ENCODE results near the gene ITIH4.
A peak's percentile ranks its signal among the peaks of the same experiment; 100 is the strongest.

Gene ITIH4

DNA sequence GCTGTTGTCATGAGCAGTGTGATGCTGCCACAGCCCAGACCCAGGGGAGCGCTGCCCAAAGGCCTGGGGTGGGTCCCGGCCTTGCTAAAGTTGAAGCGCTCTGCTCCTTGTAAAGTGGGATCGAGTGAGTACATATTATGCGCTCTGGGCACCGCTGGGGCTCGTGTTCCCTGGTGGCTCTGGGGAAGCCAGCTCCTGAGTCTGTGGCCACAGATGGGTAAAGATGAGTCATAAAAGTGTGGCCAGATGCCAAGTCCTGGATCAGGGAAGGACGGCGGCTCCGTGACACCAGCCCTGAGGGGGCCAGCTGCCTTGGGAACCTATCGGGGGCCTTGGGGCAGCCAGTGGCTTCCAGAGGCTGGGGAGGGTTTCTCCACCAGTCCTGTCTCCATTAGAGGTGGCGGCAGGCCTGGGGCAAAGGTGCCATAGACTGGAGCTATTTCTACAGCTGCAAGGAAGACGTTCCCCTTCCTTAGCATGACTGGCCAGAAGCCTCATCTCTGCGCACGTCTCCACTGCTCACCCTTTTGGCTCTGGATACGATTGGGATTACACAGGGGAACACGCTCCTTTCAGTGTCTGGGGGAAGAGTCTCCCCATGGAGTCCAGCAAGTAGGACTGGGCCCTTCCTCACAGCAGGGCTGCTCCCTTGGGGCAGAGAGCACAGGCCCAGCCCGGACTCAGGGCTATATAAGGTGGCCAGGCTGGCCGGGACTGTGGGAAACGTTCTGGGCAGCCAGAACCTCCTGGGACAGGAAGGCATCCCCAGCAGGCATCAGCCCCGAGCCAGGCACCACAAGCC, 1.2 kb upstream of the ITIH4 start (continued):
- TF ChIP-seq TSHZ1 (tag by site-specific recombination; IDR thresholded peaks at IDR 0.05; ENCODE audit: borderline replicate concordance): no peak
- TF ChIP-seq MZF1 (tag by site-specific recombination; IDR thresholded peaks at IDR 0.05; ENCODE audit: borderline replicate concordance): no peak; the same call in 1 of the 2 replicates
- no peak for TF ChIP-seq ZNF837 (tag by site-specific recombination; IDR thresholded peaks at IDR 0.05)
- TF ChIP-seq ZNF664 (tag by site-specific recombination; IDR thresholded peaks at IDR 0.05): no peak
- no peak for TF ChIP-seq ZNF391 (tag by site-specific recombination; IDR thresholded peaks at IDR 0.05; ENCODE audit: borderline replicate concordance, low read depth)
- TF ChIP-seq GLIS1 (tag by site-specific recombination; IDR thresholded peaks at IDR 0.05): peak; percentile 52; the same call in 1 of the 2 replicates
- no peak for TF ChIP-seq BCL6B (tag by site-specific recombination; IDR thresholded peaks at IDR 0.05)
- TF ChIP-seq ZNF549 (tag by site-specific recombination; IDR thresholded peaks at IDR 0.05): no peak
- TF ChIP-seq FEZF1 (tag by site-specific recombination; IDR thresholded peaks at IDR 0.05): no peak
- TF ChIP-seq ZNF658 (tag by site-specific recombination; IDR thresholded peaks at IDR 0.05): no peak
- no peak for TF ChIP-seq ZNF514 (tag by site-specific recombination; IDR thresholded peaks at IDR 0.05)
- 0 out of 2 replicates have a peak, but pooled peaks have one; percentile 2 for TF ChIP-seq ZNF341 (tag by site-specific recombination; IDR thresholded peaks at IDR 0.05; ENCODE audit: low read depth)
- TF ChIP-seq ZBTB17 (tag by site-specific recombination; IDR thresholded peaks at IDR 0.05): peak; percentile 70; the same call in 1 of the 2 replicates
- TF ChIP-seq SCRT1 (tag by site-specific recombination; IDR thresholded peaks at IDR 0.05; ENCODE audit: borderline replicate concordance): no peak
- no peak for TF ChIP-seq ZBTB1 (tag by site-specific recombination; IDR thresholded peaks at IDR 0.05)
- peak; percentile 52; the same call in 1 of the 2 replicates for TF ChIP-seq ZEB2 (tag by site-specific recombination; IDR thresholded peaks at IDR 0.05)
- TF ChIP-seq ZSCAN30 (tag by site-specific recombination; IDR thresholded peaks at IDR 0.05): no peak
- no peak for TF ChIP-seq ZNF791 (tag by site-specific recombination; IDR thresholded peaks at IDR 0.05)
- no peak for TF ChIP-seq SP7 (tag by site-specific recombination; IDR thresholded peaks at IDR 0.05)
- TF ChIP-seq ZNF280D (tag by site-specific recombination; IDR thresholded peaks at IDR 0.05): no peak
- TF ChIP-seq ZNF510 (tag by site-specific recombination; IDR thresholded peaks at IDR 0.05; ENCODE audit: insufficient replicate concordance): no peak
- no peak for TF ChIP-seq ZNF292 (tag by site-specific recombination; IDR thresholded peaks at IDR 0.05; ENCODE audit: borderline replicate concordance, low read depth)
- TF ChIP-seq ZNF677 (tag by site-specific recombination; IDR thresholded peaks at IDR 0.05): no peak
- peak; percentile 46 for TF ChIP-seq ZNF398 (tag by site-specific recombination; IDR thresholded peaks at IDR 0.05)
- no peak for TF ChIP-seq ZNF426 (tag by site-specific recombination; IDR thresholded peaks at IDR 0.05)
- no peak for TF ChIP-seq ZNF18 (tag by site-specific recombination; IDR thresholded peaks at IDR 0.05)
- no peak for TF ChIP-seq HOXD13 (CRISPR knock-in tag; IDR thresholded peaks at IDR 0.05; ENCODE audit: borderline replicate concordance)
- TF ChIP-seq ZBTB7A (tag by site-specific recombination; IDR thresholded peaks at IDR 0.05; ENCODE audit: low read depth): no peak

All from HEK293 (cell line).